Thyroid gland (tissue), 4 donors: ENCODE data around the gene CDKL5.

ENCODE experiments used
- CTCF ChIP-seq, 6 experiments: fragments of 200-600 bp in 3 of 6; fragments of 450-650 bp in 3 of 6; sonication (generic) in 3 of 6; IDR thresholded peaks; one replicate each; pipeline ENCODE4 v1.5.1; 2016 to 2019; ENCODE audit warnings: antibody characterized with exemption in 6 of 6, mild to moderate bottlenecking in 2 of 6, inconsistent platforms in 1 of 6, moderate library complexity in 1 of 6
- POLR2A ChIP-seq, 2 donors: fragments of 450-650 bp; IDR thresholded peaks; one replicate each; pipeline ENCODE4 v1.6.1; 2017; ENCODE audit warnings: antibody characterized with exemption in 2 of 2, mild to moderate bottlenecking in 2 of 2, moderate library complexity in 1 of 2

- TF ChIP-seq CTCF (IDR thresholded peaks at IDR 0.05) (no peak), POLR2A (IDR thresholded peaks at IDR 0.05) (no peak)
Observed at GRCh38 chrX:18543738-18544137, 118.3 kb downstream of the CDKL5 start.
